Measurements from ENCODE around the gene CLIP3. TPM values are rescaled to one million over a fixed set of nuclear protein-coding genes. Genes with fewer than 3 reads are reported as not detected.

Gene CLIP3
- total and polyA plus RNA-seq, 9 of the 15 experiments (the other 6 are each of a cell fraction or from before 2014, with no cell fraction given), result 0.01 to 0.50 (median 0.15) TPM; not detected in 1

DNA sequence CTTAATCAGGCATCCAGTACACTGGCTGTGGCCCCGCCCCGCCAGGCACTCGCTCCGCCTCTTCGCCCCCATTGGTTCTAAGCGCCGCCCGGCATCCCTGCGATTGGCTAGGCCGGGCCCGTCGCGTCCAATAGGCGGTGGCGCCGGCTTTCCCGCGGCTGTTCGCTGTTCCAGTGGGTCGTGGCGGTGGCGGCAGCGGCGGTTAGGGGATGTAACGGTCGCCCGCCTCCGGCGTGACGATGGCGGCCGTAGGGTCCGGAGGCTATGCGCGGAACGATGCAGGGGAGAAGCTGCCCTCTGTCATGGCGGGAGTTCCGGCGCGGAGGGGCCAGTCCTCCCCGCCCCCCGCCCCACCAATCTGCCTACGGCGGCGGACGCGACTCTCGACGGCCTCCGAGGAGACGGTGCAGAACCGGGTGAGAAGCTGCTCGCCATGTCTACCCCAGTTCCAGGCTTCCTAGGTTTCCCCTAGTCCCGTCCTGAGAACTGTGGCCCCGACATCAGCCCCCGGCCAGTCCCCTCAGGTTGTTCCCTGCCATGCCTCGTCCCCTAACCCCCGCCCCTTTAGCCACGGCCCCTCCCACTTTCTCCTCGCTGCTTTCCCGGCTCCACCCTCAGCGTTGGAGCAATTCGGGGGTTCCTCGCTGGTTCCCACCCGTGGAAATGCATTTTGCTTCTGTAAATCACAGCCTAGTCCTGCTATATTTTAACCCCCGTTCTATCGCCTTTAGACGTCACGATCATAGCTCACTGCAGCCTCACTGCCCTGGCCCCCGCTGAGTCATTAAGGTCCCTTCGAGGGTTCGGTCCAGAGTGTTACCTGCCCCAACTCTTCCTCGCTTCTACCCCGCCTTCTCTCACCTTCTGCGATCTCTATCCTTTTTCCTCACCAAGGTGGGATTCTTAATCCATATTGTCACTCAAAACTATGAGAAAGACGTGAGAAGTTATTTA is 22.3 kb upstream of the CLIP3 start, which contains the start of gene WDR62 (continued):
- TF ChIP-seq PKNOX1 (IDR thresholded peaks at IDR 0.05), result no peak; the same call in 1 of the 2 replicates
- no peak for TF ChIP-seq PHTF2 (CRISPR knock-in tag; IDR thresholded peaks at IDR 0.05)
- no peak for TF ChIP-seq ELF2 (CRISPR knock-in tag; IDR thresholded peaks at IDR 0.05)
- no peak for TF ChIP-seq ZNF561 (CRISPR knock-in tag; conservative IDR thresholded peaks at IDR 0.05)
- TF ChIP-seq MCM5 (IDR thresholded peaks at IDR 0.05; ENCODE audit: low read depth), result no peak
- TF ChIP-seq RBM25 (IDR thresholded peaks at IDR 0.05; ENCODE audit: low read depth, low read length, severe bottlenecking), result peak; percentile 99
- no peak for TF ChIP-seq BCL6 (CRISPR knock-in tag; IDR thresholded peaks at IDR 0.05)
- TF ChIP-seq, protein P1, sequence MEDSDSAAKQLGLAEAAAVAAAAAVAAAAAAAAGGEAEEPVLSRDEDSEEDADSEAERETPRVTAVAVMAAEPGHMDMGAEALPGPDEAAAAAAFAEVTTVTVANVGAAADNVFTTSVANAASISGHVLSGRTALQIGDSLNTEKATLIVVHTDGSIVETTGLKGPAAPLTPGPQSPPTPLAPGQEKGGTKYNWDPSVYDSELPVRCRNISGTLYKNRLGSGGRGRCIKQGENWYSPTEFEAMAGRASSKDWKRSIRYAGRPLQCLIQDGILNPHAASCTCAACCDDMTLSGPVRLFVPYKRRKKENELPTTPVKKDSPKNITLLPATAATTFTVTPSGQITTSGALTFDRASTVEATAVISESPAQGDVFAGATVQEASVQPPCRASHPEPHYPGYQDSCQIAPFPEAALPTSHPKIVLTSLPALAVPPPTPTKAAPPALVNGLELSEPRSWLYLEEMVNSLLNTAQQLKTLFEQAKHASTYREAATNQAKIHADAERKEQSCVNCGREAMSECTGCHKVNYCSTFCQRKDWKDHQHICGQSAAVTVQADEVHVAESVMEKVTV (CRISPR knock-in tag; IDR thresholded peaks at IDR 0.05), result no peak
- no peak for TF ChIP-seq MCM2 (IDR thresholded peaks at IDR 0.05; ENCODE audit: low read depth)
- TF ChIP-seq NFE2L1 (tag; IDR thresholded peaks at IDR 0.05; ENCODE audit: borderline replicate concordance, low read depth), result no peak
- TF ChIP-seq, protein P2, sequence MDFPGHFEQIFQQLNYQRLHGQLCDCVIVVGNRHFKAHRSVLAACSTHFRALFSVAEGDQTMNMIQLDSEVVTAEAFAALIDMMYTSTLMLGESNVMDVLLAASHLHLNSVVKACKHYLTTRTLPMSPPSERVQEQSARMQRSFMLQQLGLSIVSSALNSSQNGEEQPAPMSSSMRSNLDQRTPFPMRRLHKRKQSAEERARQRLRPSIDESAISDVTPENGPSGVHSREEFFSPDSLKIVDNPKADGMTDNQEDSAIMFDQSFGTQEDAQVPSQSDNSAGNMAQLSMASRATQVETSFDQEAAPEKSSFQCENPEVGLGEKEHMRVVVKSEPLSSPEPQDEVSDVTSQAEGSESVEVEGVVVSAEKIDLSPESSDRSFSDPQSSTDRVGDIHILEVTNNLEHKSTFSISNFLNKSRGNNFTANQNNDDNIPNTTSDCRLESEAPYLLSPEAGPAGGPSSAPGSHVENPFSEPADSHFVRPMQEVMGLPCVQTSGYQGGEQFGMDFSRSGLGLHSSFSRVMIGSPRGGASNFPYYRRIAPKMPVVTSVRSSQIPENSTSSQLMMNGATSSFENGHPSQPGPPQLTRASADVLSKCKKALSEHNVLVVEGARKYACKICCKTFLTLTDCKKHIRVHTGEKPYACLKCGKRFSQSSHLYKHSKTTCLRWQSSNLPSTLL (IDR thresholded peaks at IDR 0.05), result no peak
- no peak for TF ChIP-seq NCOR1 (IDR thresholded peaks at IDR 0.05)
- 0 out of 4 replicates have a peak, but pooled peaks of 1 of the 2 experiments have one; percentile 7 for TF ChIP-seq FOXA3 (CRISPR knock-in tag; conservative IDR thresholded peaks at IDR 0.05 in 1 of 2, IDR thresholded peaks at IDR 0.05 in 1 of 2)
- TF ChIP-seq CBX3 (IDR thresholded peaks at IDR 0.05; ENCODE audit: borderline replicate concordance in 1 of 2, low read length in 2 of 2), result no peak; a peak in 1 of 3 replicates
- TF ChIP-seq ZNF395 (CRISPR knock-in tag; IDR thresholded peaks at IDR 0.05), result peak; percentile 97
- TF ChIP-seq PTTG1 (tag; IDR thresholded peaks at IDR 0.05; ENCODE audit: low read depth), result no peak
- TF ChIP-seq CEBPB (tag; IDR thresholded peaks at IDR 0.05), result no peak
- TF ChIP-seq, protein P3, sequence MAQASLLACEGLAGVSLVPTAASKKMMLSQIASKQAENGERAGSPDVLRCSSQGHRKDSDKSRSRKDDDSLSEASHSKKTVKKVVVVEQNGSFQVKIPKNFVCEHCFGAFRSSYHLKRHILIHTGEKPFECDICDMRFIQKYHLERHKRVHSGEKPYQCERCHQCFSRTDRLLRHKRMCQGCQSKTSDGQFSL (CRISPR knock-in tag; IDR thresholded peaks at IDR 0.05), result no peak
- TF ChIP-seq, protein P3 (tag; IDR thresholded peaks at IDR 0.05), result no peak
- TF ChIP-seq NCOA4 (IDR thresholded peaks at IDR 0.05; ENCODE audit: partially characterized antibody), result no peak

Data from K562 (cell line).